GM23338 (cell line): ENCODE results near the gene PAQR9. TPM values are rescaled to one million over a fixed set of nuclear protein-coding genes. Genes with fewer than 3 reads are reported as not detected.

ENCODE experiments used
- ATAC-seq: fragments of 200-7000 bp; cut with Tn5 transposase; 3 replicates; pipeline ENCODE4 v1.9.1; 2020
- DNase-seq: peaks from one replicate; pipeline ENCODE4 v3.0.0-alpha.2; 2015; ENCODE audit warnings: low spot score
- H2AFZ ChIP-seq: fragments of 200-600 bp; sonication (generic); 2 replicates; pipeline ENCODE4 v1.8.0; 2016; ENCODE audit warnings: antibody characterized with exemption, mild to moderate bottlenecking, moderate library complexity
- H3F3A ChIP-seq: fragments of 200-600 bp; sonication (generic); replicated peaks from 2 replicates; pipeline ENCODE4 v1.8.0; 2017; ENCODE audit warnings: antibody characterized with exemption, mixed run types, low read depth
- H3K27ac ChIP-seq: fragments of 200-600 bp; sonication (generic); 2 replicates; pipeline ENCODE4 v1.6.1; 2016; ENCODE audit warnings: low read depth
- H3K27me3 ChIP-seq: fragments of 200-600 bp; sonication (generic); 2 replicates; pipeline ENCODE4 v1.8.0; 2016; ENCODE audit warnings: mild to moderate bottlenecking, mixed run types, moderate library complexity; ENCODE audit not compliant: insufficient read depth
- H3K36me3 ChIP-seq: fragments of 200-600 bp; sonication (generic); 2 replicates; pipeline ENCODE4 v1.8.0; 2016; ENCODE audit warnings: mild to moderate bottlenecking; ENCODE audit not compliant: insufficient read depth
- H3K4me1 ChIP-seq: fragments of 200-600 bp; sonication (generic); 2 replicates; pipeline ENCODE4 v1.8.0; 2016; ENCODE audit warnings: mild to moderate bottlenecking, moderate library complexity; ENCODE audit not compliant: insufficient read depth
- H3K4me2 ChIP-seq: fragments of 200-600 bp; sonication (generic); 2 replicates; pipeline ENCODE4 v1.7.1; 2017; ENCODE audit warnings: mixed run types
- H3K4me3 ChIP-seq: fragments of 200-600 bp; sonication (generic); 2 replicates; pipeline ENCODE4 v1.6.1; 2016; ENCODE audit warnings: mixed run types
- H3K79me2 ChIP-seq: fragments of 200-600 bp; sonication (generic); replicated peaks from 2 replicates; pipeline ENCODE4 v1.8.0; 2017; ENCODE audit warnings: mild to moderate bottlenecking; ENCODE audit not compliant: insufficient read depth
- H3K9me2 ChIP-seq: fragments of 200-600 bp; sonication (generic); 2 replicates; pipeline ENCODE4 v1.8.0; 2017; ENCODE audit not compliant: insufficient read depth
- H4K20me1 ChIP-seq: fragments of 200-600 bp; sonication (generic); replicated peaks from 2 replicates; pipeline ENCODE4 v1.8.0; 2017; ENCODE audit warnings: mild to moderate bottlenecking; ENCODE audit not compliant: insufficient read depth
- H3K27ac Mint-ChIP-seq: 2 replicates; pipeline ENCODE4 v1.8.0; 2020; ENCODE audit warnings: inconsistent platforms, mild to moderate bottlenecking, moderate library complexity, mixed read lengths
- H3K27me3 Mint-ChIP-seq: 3 replicates; pipeline ENCODE4 v1.8.0; 2022; ENCODE audit warnings: low read depth, mild to moderate bottlenecking, moderate library complexity, mixed read lengths, inconsistent platforms; ENCODE audit not compliant: insufficient read depth, poor library complexity
- H3K36me3 Mint-ChIP-seq: 3 replicates; pipeline ENCODE4 v1.8.0; 2021; ENCODE audit warnings: low read depth, mild to moderate bottlenecking, inconsistent platforms, moderate library complexity, mixed read lengths
- H3K4me1 Mint-ChIP-seq: 3 replicates; pipeline ENCODE4 v1.8.0; 2020; ENCODE audit warnings: mild to moderate bottlenecking, inconsistent platforms, mixed read lengths
- H3K4me3 Mint-ChIP-seq: 3 replicates; pipeline ENCODE4 v1.8.0; 2021; ENCODE audit warnings: moderate library complexity, mild to moderate bottlenecking, inconsistent platforms, mixed read lengths
- H3K9me3 Mint-ChIP-seq: 3 replicates; pipeline ENCODE4 v1.8.0; 2020; ENCODE audit warnings: moderate library complexity, mild to moderate bottlenecking, inconsistent platforms, mixed read lengths
- CREB1 ChIP-seq: fragments of 250-450 bp; sonication (Bioruptor Pico); IDR thresholded peaks from 2 replicates; pipeline ENCODE4 v1.5.0; 2020; ENCODE audit warnings: low read depth, mild to moderate bottlenecking, moderate library complexity
- CTCF ChIP-seq, 2 experiments: fragments of 200-600 bp in 1 of 2; sonication (generic) in 1 of 2; conservative IDR thresholded peaks; 2 replicates each; pipeline versions ENCODE4 v1.5.1 to v1.6.1; 2016 to 2017; ENCODE audit warnings: antibody characterized with exemption in 2 of 2, low read depth in 2 of 2, mild to moderate bottlenecking in 2 of 2, moderate library complexity in 1 of 2
- ETS1 ChIP-seq: IDR thresholded peaks from 2 replicates; pipeline ENCODE4 v1.6.1; 2016; ENCODE audit warnings: antibody characterized with exemption
- EZH2 ChIP-seq: fragments of 200-600 bp; sonication (generic); IDR thresholded peaks from one replicate; pipeline ENCODE4 v1.8.0; 2017; ENCODE audit warnings: antibody characterized with exemption, mild to moderate bottlenecking, low read depth; ENCODE audit not compliant: unreplicated experiment
- EZH2phosphoT487 ChIP-seq: fragments of 200-600 bp; sonication (generic); IDR thresholded peaks from one replicate; pipeline ENCODE4 v1.8.1; 2018; ENCODE audit warnings: antibody characterized with exemption; ENCODE audit not compliant: unreplicated experiment
- JUNB ChIP-seq: IDR thresholded peaks from one replicate; pipeline ENCODE4 v1.6.1; 2016; ENCODE audit warnings: antibody characterized with exemption; ENCODE audit not compliant: unreplicated experiment
- NANOG ChIP-seq: IDR thresholded peaks from 2 replicates; pipeline ENCODE4 v1.6.1; 2016; ENCODE audit warnings: antibody characterized with exemption, borderline replicate concordance
- POLR2AphosphoS5 ChIP-seq: IDR thresholded peaks from 2 replicates; pipeline ENCODE4 v1.6.1; 2016; ENCODE audit warnings: antibody characterized with exemption, low read depth
- REST ChIP-seq: IDR thresholded peaks from one replicate; pipeline ENCODE4 v1.6.1; 2018; ENCODE audit warnings: antibody characterized with exemption; ENCODE audit not compliant: unreplicated experiment
- STAT1 ChIP-seq: IDR thresholded peaks from one replicate; pipeline ENCODE4 v1.6.1; 2016; ENCODE audit warnings: antibody characterized with exemption; ENCODE audit not compliant: unreplicated experiment
- ZNF114 ChIP-seq: fragments of 250-450 bp; sonication (Bioruptor Pico); IDR thresholded peaks from 2 replicates; pipeline ENCODE4 v1.5.0; 2020; ENCODE audit warnings: mild to moderate bottlenecking, moderate library complexity
- ZNF331 ChIP-seq: fragments of 250-450 bp; sonication (Bioruptor Pico); IDR thresholded peaks from 2 replicates; pipeline ENCODE4 v1.5.0; 2020; ENCODE audit warnings: low read depth, mild to moderate bottlenecking, moderate library complexity
- ZNF462 ChIP-seq: fragments of 250-450 bp; sonication (Bioruptor Pico); IDR thresholded peaks from 2 replicates; pipeline ENCODE4 v1.5.0; 2020; ENCODE audit warnings: mild to moderate bottlenecking, moderate library complexity
- polyA plus RNA-seq: library from polyadenylated mRNA; unstranded; fragments of >200 nt; fragmentation: Nextera tagmentation; extraction: Ambion mirVana; gene quantifications from 2 replicates; pipeline ENCODE4 v1.2.1, GENCODE V29; 2016
- total RNA-seq: library from RNA; depleted of rRNA; stranded (reverse); fragments of >200 nt; shearing (Covaris generic); gene quantifications from 2 replicates; pipeline ENCODE4 v1.2.3, GENCODE V29; 2014

The PAQR9 gene
- total and polyA plus RNA-seq, 2 experiments from 2014 or later = 2.0 to 2.3 TPM

- Histone ChIP-seq H3K27me3 (no peaks in the 10 kb centered on the region), H3K4me1 (peaks cover 4% of the 10 kb centered on the region; the same call in 1 of the 2 replicates), H3K79me2 (no peaks in the 10 kb centered on the region), H3K4me3 (no peak overlapping the region), H3K4me2 (no peak overlapping the region), H2AFZ (no peak overlapping the region), H4K20me1 (no peaks in the 10 kb centered on the region), H3F3A (no peaks in the 10 kb centered on the region), H3K27ac (no peak overlapping the region), H3K9me2 (no peaks in the 10 kb centered on the region), H3K36me3 (no peaks in the 10 kb centered on the region)
- Mint-ChIP-seq H3K27me3 (no peaks in the 10 kb centered on the region), H3K36me3 (no peaks in the 10 kb centered on the region), H3K27ac (no peak overlapping the region), H3K4me3 (no peak overlapping the region), H3K4me1 (peaks cover 6% of the 10 kb centered on the region; the same call in 2 of the 3 replicates), H3K9me3 (no peaks in the 10 kb centered on the region)
- DNase-seq (no peak), ATAC-seq (no peak)
- TF ChIP-seq EZH2phosphoT487 = no peak
- no peak for TF ChIP-seq REST
- TF ChIP-seq ZNF114 (CRISPR knock-in tag) = no peak
- no peak for TF ChIP-seq POLR2AphosphoS5
- no peak for TF ChIP-seq EZH2
- TF ChIP-seq ETS1 = no peak
- no peak for TF ChIP-seq NANOG
- TF ChIP-seq CREB1 (CRISPR knock-in tag) = no peak
- TF ChIP-seq ZNF331 (CRISPR knock-in tag) = no peak
- no peak for TF ChIP-seq JUNB
- no peak for TF ChIP-seq STAT1
- TF ChIP-seq CTCF (conservative IDR thresholded peaks at IDR 0.05; ENCODE audit: low read depth in 2 of 2) = no peak
- TF ChIP-seq ZNF462 = no peak
These were observed 28.6 kb downstream of the PAQR9 start for GRCh38 chr3:142934887-142935269.
